ENCODE results near the gene BBOX1. TPM values are rescaled to one million over a fixed set of nuclear protein-coding genes. Genes with fewer than 3 reads are reported as not detected.

Gene BBOX1
- polyA plus RNA-seq, 1 donor from 2014 or later, result not detected

- no peak for TF ChIP-seq POLR2AphosphoS5 (IDR thresholded peaks at IDR 0.05)
- no peak for TF ChIP-seq SMC3 (conservative IDR thresholded peaks at IDR 0.05; ENCODE audit: poor library complexity)
- no peak for TF ChIP-seq TAF1 (IDR thresholded peaks at IDR 0.05; ENCODE audit: low read depth)
- TF ChIP-seq EP300 (conservative IDR thresholded peaks at IDR 0.05; ENCODE audit: poor library complexity, severe bottlenecking), result no peak
- no peak for TF ChIP-seq EZH2 (IDR thresholded peaks at IDR 0.05; ENCODE audit: borderline replicate concordance, insufficient read depth, low read length, poor library complexity, severe bottlenecking)
- TF ChIP-seq REST (IDR thresholded peaks at IDR 0.05; ENCODE audit: borderline replicate concordance), result no peak
- TF ChIP-seq CTCF (IDR thresholded peaks at IDR 0.05; ENCODE audit: poor library complexity, severe bottlenecking), result no peak
- TF ChIP-seq RAD21 (conservative IDR thresholded peaks at IDR 0.05), result no peak
- no peak for TF ChIP-seq MXI1 (conservative IDR thresholded peaks at IDR 0.05; ENCODE audit: poor library complexity, severe bottlenecking)
- Histone ChIP-seq H3K9me2 (ENCODE audit: insufficient read depth, low read length) (no peaks in the 10 kb centered on the region), H3K4me3 (ENCODE audit: low read length) (no peak overlapping the region), H3K36me3 (ENCODE audit: insufficient read depth, low read length) (no peaks in the 10 kb centered on the region), H3K4me2 (ENCODE audit: low read length) (no peak overlapping the region), H3F3A (ENCODE audit: insufficient read depth, low read length, poor library complexity, severe bottlenecking) (no peaks in the 10 kb centered on the region), H3K9ac (ENCODE audit: low read length) (no peak overlapping the region), H2AFZ (ENCODE audit: low read depth, low read length) (no peak overlapping the region), H3K79me2 (replicated peaks; ENCODE audit: insufficient read depth, low read length) (no peaks in the 10 kb centered on the region), H4K20me1 (ENCODE audit: insufficient read depth) (no peaks in the 10 kb centered on the region), H3K9me3 (ENCODE audit: low read length) (no peaks in the 10 kb centered on the region), H3K27me3 (ENCODE audit: insufficient read depth, low read depth, low read length) (no peaks in the 10 kb centered on the region), H3K27ac (ENCODE audit: low read length) (no peak overlapping the region)
Observed at GRCh38 chr11:27057091-27057780, 16.6 kb downstream of the BBOX1 start.

- no peak overlapping the region for H3K4me3 ChIP-seq (ENCODE audit: low read length)
- TF ChIP-seq MXI1 (conservative IDR thresholded peaks at IDR 0.05; ENCODE audit: poor library complexity, severe bottlenecking) (no peak), SMC3 (conservative IDR thresholded peaks at IDR 0.05; ENCODE audit: poor library complexity) (no peak)
- no peaks in the 10 kb centered on the region for H4K20me1 ChIP-seq (ENCODE audit: insufficient read depth)
- H3K79me2 ChIP-seq (replicated peaks; ENCODE audit: insufficient read depth, low read length), result no peaks in the 10 kb centered on the region
- H3K9me2 ChIP-seq (ENCODE audit: insufficient read depth, low read length), result no peaks in the 10 kb centered on the region
- no peak overlapping the region for H3K4me2 ChIP-seq (ENCODE audit: low read length)
- no peaks in the 10 kb centered on the region for H3K9me3 ChIP-seq (ENCODE audit: low read length)
- H2AFZ ChIP-seq (ENCODE audit: low read depth, low read length), result no peak overlapping the region
- H3K9ac ChIP-seq (ENCODE audit: low read length), result no peak overlapping the region
- H3F3A ChIP-seq (ENCODE audit: insufficient read depth, low read length, poor library complexity, severe bottlenecking), result no peaks in the 10 kb centered on the region
- H3K27ac ChIP-seq (ENCODE audit: low read length), result no peak overlapping the region
- no peaks in the 10 kb centered on the region for H3K27me3 ChIP-seq (ENCODE audit: insufficient read depth, low read depth, low read length)
- H3K36me3 ChIP-seq (ENCODE audit: insufficient read depth, low read length), result no peaks in the 10 kb centered on the region
Observed at GRCh38 chr11:27058456-27058855, 17.8 kb downstream of the BBOX1 start.

Measured in neural cell (in vitro differentiated cells).